ENCODE measurements around the gene DEUP1.
A peak's percentile ranks its signal among the peaks of the same experiment; 100 is the strongest.

DEUP1 gene

DNA sequence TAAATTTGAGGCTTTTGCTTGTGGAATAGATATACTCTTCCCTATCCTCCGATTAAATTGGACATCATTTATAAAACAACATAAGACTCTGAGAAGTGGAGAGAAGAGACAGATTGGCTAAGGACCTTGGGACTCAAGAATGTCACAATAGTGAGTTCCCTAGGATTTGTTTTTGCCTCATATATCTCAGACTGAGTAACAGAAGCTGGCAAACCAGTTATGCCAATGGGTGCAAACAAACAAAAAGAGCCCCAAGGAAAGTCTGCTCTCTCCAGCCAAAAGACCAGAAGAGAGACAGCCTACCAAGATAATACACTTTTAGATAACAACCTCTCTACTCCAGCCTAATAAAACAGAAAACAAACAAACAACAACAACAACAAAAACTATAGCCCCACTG is 28.9 kb downstream of the DEUP1 start:
- H3K27ac ChIP-seq, result peak overlapping the region; percentile 93
- no peak for TF ChIP-seq CTCF (conservative IDR thresholded peaks at IDR 0.05)

DNA sequence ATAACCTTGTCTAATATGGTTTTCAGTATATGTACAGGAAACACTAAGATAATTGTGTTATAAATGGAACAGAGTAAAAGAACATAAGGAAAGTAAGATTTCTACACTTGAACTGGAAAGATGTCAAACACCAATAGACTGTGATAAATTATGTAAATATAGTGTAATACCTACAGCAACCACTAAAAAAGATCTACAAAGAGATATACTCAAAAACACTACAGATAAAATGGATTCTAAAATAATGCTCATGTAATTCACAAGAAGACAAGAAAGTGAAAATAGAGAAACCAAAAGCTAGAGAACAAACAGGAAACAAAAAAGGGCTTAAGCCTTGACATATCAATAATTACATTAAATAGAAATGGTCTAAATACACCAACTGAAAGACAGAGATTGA is 30.9 kb downstream of the DEUP1 start:
- H3K27ac ChIP-seq, result no peak overlapping the region
- no peak for TF ChIP-seq CTCF (conservative IDR thresholded peaks at IDR 0.05)

DNA sequence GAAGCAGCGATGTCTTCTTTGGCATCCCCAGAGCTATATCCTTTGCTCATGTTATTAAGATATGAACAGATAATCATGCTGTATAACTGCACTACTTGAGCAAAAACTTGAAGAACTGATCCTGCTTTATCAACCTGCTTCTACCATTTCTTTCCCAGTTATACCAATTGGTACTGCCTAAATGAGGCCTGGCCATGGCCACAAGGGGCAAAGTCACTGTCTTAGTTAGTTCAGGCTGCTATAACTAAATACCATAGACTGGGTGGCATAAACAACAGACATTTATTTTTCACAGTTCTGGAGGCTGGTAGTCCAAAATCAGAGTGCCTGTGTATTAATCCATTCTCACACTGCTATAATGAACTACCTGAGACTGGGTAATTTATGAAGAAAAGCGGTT is 37.5 kb downstream of the DEUP1 start:
- no peak overlapping the region for H3K27ac ChIP-seq
- no peak for TF ChIP-seq CTCF (conservative IDR thresholded peaks at IDR 0.05)

GRCh38 chr11:93370260-93370659 is 39.7 kb downstream of the DEUP1 start:
- H3K27ac ChIP-seq, result no peak overlapping the region
- TF ChIP-seq CTCF (conservative IDR thresholded peaks at IDR 0.05), result no peak

GRCh38 chr11:93389737-93390136 is 59.2 kb downstream of the DEUP1 start:
- TF ChIP-seq CTCF (conservative IDR thresholded peaks at IDR 0.05), result no peak
- no peak overlapping the region for H3K27ac ChIP-seq

DNA sequence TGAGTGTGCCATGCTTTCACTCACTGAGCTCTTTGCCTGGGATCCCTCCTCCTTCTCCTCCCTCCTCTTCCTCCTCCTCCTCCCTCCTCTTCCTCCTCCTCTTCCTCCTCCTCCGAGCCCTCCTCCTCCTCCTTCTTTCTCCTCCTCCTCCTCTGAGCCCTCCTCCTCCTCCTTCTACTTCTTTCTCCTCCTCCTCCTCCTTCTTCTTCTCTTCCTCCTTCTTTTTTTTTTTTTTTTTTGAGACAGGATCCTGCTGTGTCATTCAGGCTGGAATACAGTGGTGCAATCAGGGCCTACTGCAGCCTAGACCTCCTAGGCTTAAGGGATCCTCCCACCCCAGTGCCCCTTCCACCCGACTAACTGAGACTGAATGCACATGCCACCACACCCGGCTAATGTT is 62.3 kb downstream of the DEUP1 start:
- TF ChIP-seq CTCF (conservative IDR thresholded peaks at IDR 0.05), result no peak
- H3K27ac ChIP-seq, result no peak overlapping the region

GRCh38 chr11:93393386-93393785 is 62.8 kb downstream of the DEUP1 start:
- no peak for TF ChIP-seq CTCF (conservative IDR thresholded peaks at IDR 0.05)
- no peak overlapping the region for H3K27ac ChIP-seq

GRCh38 chr11:93394488-93394887 is 63.9 kb downstream of the DEUP1 start:
- no peak for TF ChIP-seq CTCF (conservative IDR thresholded peaks at IDR 0.05)
- H3K27ac ChIP-seq, result no peak overlapping the region
